Airway epithelial cell (primary cell): ENCODE data around the gene INPP5K. TPM values are rescaled to one million over a fixed set of nuclear protein-coding genes. Genes with fewer than 3 reads are reported as not detected.

ENCODE experiments used
- total RNA-seq: library from RNA; depleted of rRNA; stranded (reverse); fragments of >200 nt; gene quantifications from 2 replicates; pipeline ENCODE4 v1.2.3, GENCODE V29; 2015

The INPP5K gene
- 13.4 and 19.7 TPM in 2 replicates for total RNA-seq

DNA sequence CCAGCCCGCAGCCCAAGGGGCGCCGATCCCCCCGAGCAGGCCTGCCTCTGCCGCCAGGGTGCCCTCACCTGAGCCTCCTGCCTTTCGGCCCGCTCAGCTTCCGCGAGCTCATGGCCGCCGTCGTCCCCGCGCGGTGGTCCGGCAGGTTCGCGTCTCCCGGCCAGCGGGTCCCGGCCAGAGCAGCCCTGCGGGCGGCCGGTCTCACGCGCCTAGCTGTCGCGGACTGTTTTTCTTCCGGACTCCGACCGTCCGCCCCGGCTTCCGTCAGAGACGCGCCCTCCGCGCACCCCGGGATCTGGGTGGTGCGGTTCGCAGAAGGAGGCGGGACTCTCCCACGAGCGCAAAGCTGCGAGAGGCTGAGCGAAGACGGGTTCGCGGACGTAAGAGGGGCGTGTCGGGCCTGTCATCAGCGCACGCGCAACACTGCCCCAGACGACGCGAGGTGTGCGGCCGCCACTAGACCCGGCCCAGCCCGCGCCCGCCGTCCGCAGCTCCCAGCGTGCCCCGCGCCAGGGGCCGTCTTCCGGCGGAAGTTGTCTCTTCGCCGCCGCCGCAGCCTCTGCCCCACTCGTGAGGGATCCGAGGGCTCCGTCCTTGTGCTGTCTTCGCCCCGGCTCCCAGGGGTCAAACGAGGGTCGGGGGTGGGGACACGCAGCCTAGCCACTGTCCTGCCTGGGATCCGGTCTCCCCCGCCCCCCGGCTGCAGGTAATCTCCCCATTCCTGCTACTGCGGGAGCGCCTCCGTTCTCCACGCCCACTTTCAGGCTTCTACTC lies at the start of gene INPP5K:
TSS of gene INPP5K (minus strand) at position 225 of the 774 bp plus-strand sequence. CDS start at position 112, 113 bp downstream.

GRCh38 chr17:1492249-1493206 lies 23.9 kb downstream of the INPP5K start, which contains the start of gene MYO1C:
Gene MYO1C (minus strand): TSS chr17:1492686. CDS start chr17:1492487, 199 bp downstream.

GRCh38 chr17:1455797-1456599 lies 60.4 kb downstream of the INPP5K start, which contains the start of gene CRK:
Gene CRK (minus strand): TSS chr17:1456232. CDS start chr17:1456117, 115 bp downstream.

Other genes with a start within 250 kb of the INPP5K start
- gene BHLHA9, start 246.2 kb downstream of the INPP5K start, total RNA-seq: not detected in 2 replicates
- not detected in 2 replicates for gene TRARG1, start 236.9 kb downstream of the INPP5K start, total RNA-seq
- 901 and 1,033 TPM in 2 replicates for gene YWHAE, start 116.4 kb downstream of the INPP5K start, total RNA-seq
- gene CRK, start 60.4 kb downstream of the INPP5K start, total RNA-seq: 55.0 and 71.3 TPM in 2 replicates
- 65.6 and 85.6 TPM in 2 replicates for gene MYO1C, start 23.9 kb downstream of the INPP5K start, total RNA-seq
- gene PITPNA, start 46.2 kb upstream of the INPP5K start, total RNA-seq: 19.7 and 29.5 TPM in 2 replicates
- 20.9 and 25.4 TPM in 2 replicates for gene SLC43A2, start 112.2 kb upstream of the INPP5K start, total RNA-seq
- 0.07 TPM in 1 of 2 replicates, not detected in the other for gene SCARF1, start 129.1 kb upstream of the INPP5K start, total RNA-seq
- 9.5 and 11.1 TPM in 2 replicates for gene RILP, start 133.3 kb upstream of the INPP5K start, total RNA-seq
- gene PRPF8, start 168.3 kb upstream of the INPP5K start, total RNA-seq: 97.9 and 173 TPM in 2 replicates
- gene TLCD2, start 193.8 kb upstream of the INPP5K start, total RNA-seq: 2.7 and 5.0 TPM in 2 replicates
- gene WDR81, start 208.1 kb upstream of the INPP5K start, total RNA-seq: 9.7 and 12.2 TPM in 2 replicates
- 1.6 and 1.9 TPM in 2 replicates for gene SERPINF2, start 226.3 kb upstream of the INPP5K start, total RNA-seq
- 81.1 and 93.3 TPM in 2 replicates for gene SERPINF1, start 245.4 kb upstream of the INPP5K start, total RNA-seq